ENCODE measurements around the gene WASL. TPM values are rescaled to one million over a fixed set of nuclear protein-coding genes. Genes with fewer than 3 reads are reported as not detected.

The WASL gene
- total RNA-seq, 4 donors from 2014 or later: 42.5 to 55.9 (median 47.9) TPM

DNA sequence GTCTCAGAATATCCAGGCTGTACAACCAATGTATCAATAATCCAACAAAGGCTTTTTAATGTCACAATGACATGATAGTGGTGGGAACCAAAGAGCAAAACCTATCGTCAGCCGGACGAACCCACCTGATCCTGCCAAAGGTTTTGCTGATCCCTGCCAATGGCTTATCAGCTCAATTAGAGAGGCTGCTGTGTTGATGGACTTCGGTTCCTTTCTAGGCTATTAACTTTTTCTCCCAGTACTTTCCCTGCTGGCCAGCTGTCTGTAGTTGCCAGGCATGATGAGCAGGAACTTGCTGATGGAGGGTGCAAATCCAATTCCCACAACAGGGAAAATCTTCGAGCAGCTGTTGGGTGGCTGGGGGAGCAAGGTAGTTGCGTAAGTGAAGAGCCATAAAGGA is 90.8 kb downstream of the WASL start:
- ATAC-seq: no peak
- WGBS, 2 donors (ENCODE audit: low coverage in 1 of 2): 81 to 98% methylated on average over 4 to 6 of the region's 6 CpGs
- no peaks in the 10 kb centered on the region for H3K9me3 ChIP-seq

DNA sequence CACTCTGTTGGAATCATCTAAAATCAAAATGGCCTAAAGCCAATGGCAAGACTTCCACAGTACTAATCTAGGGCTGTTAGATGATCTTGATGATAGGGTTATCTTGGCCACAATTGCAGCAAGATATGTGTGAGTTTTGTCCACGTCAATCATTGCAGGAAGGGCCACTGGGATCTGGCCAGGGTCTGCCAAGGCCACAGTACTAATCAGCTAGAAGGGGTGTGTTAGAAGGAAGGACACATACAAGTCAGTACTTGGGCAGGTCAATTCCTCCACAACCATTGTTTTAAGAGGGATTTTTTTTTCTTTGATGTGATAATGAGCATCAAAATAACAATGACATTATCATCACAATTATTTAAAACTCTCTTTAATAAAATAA is 91.5 kb downstream of the WASL start:
- Histone ChIP-seq H3K9me3 (no peaks in the 10 kb centered on the region), H3K27ac (no peak overlapping the region), H3K4me1 (no peaks in the 10 kb centered on the region), H3K4me3 (no peak overlapping the region), H3K36me3 (no peaks in the 10 kb centered on the region), H3K27me3 (no peaks in the 10 kb centered on the region)
- 63 to 71% methylated on average over 1 of the region's 1 CpG for WGBS, 2 donors (ENCODE audit: low coverage in 1 of 2)
- TF ChIP-seq CTCF (IDR thresholded peaks at IDR 0.05): no peak
- TF ChIP-seq EP300 (IDR thresholded peaks at IDR 0.05): no peak
- no peak for TF ChIP-seq POLR2AphosphoS5 (IDR thresholded peaks at IDR 0.05)
- no peak for TF ChIP-seq POLR2A (IDR thresholded peaks at IDR 0.05)
- no peak for ATAC-seq

More for the DNA sequence above, 90.8 kb downstream of the WASL start:
- Histone ChIP-seq H3K27ac (no peak overlapping the region), H3K27me3 (no peaks in the 10 kb centered on the region), H3K4me3 (no peak overlapping the region), H3K4me1 (no peaks in the 10 kb centered on the region), H3K36me3 (no peaks in the 10 kb centered on the region)
- TF ChIP-seq CTCF (IDR thresholded peaks at IDR 0.05): no peak
- TF ChIP-seq EP300 (IDR thresholded peaks at IDR 0.05): no peak
- TF ChIP-seq POLR2AphosphoS5 (IDR thresholded peaks at IDR 0.05): no peak
- TF ChIP-seq POLR2A (IDR thresholded peaks at IDR 0.05): no peak

GRCh38 chr7:123656544-123657303 is 92.1 kb downstream of the WASL start:
- Histone ChIP-seq H3K36me3 (no peaks in the 10 kb centered on the region), H3K27me3 (no peaks in the 10 kb centered on the region), H3K4me3 (no peak overlapping the region), H3K27ac (no peak overlapping the region), H3K4me1 (no peaks in the 10 kb centered on the region), H3K9me3 (no peaks in the 10 kb centered on the region)
- no peak for TF ChIP-seq POLR2A (IDR thresholded peaks at IDR 0.05)
- TF ChIP-seq POLR2AphosphoS5 (IDR thresholded peaks at IDR 0.05): no peak
- TF ChIP-seq CTCF (IDR thresholded peaks at IDR 0.05): no peak
- no peak for TF ChIP-seq EP300 (IDR thresholded peaks at IDR 0.05)
- no peak for ATAC-seq
- WGBS, 2 donors (ENCODE audit: low coverage in 1 of 2): 86 to 88% methylated on average over 6 of the region's 6 CpGs

GRCh38 chr7:123655614-123656013 is 93.2 kb downstream of the WASL start, which contains the start of gene LMOD2:
LMOD2 (plus strand) TSS chr7:123655866; CDS start chr7:123655964, 98 bp downstream.
- 55 to 64% methylated on average over 3 to 4 of the region's 6 CpGs for WGBS, 2 donors (ENCODE audit: low coverage in 1 of 2)
- ATAC-seq: no peak
- Histone ChIP-seq H3K36me3 (no peaks in the 10 kb centered on the region), H3K9me3 (no peaks in the 10 kb centered on the region), H3K4me1 (no peaks in the 10 kb centered on the region), H3K27ac (no peak within 1 kb of the TSS), H3K27me3 (no peaks in the 10 kb centered on the region), H3K4me3 (no peak within 1 kb of the TSS)
- no peak for TF ChIP-seq CTCF (IDR thresholded peaks at IDR 0.05)
- TF ChIP-seq POLR2A (IDR thresholded peaks at IDR 0.05): no peak
- TF ChIP-seq EP300 (IDR thresholded peaks at IDR 0.05): no peak
- no peak for TF ChIP-seq POLR2AphosphoS5 (IDR thresholded peaks at IDR 0.05)

GRCh38 chr7:123653162-123653561 is 95.6 kb downstream of the WASL start:
- H3K27me3 ChIP-seq: no peaks in the 10 kb centered on the region
- no peak overlapping the region for H3K4me3 ChIP-seq
- 79 to 87% methylated on average over 6 of the region's 6 CpGs for WGBS, 2 donors (ENCODE audit: low coverage in 1 of 2)
- H3K27ac ChIP-seq: no peak overlapping the region
- no peak for ATAC-seq
- no peaks in the 10 kb centered on the region for H3K4me1 ChIP-seq
- TF ChIP-seq POLR2A (IDR thresholded peaks at IDR 0.05) (no peak), POLR2AphosphoS5 (IDR thresholded peaks at IDR 0.05) (no peak), EP300 (IDR thresholded peaks at IDR 0.05) (no peak), CTCF (IDR thresholded peaks at IDR 0.05) (no peak)
- no peaks in the 10 kb centered on the region for H3K36me3 ChIP-seq
- H3K9me3 ChIP-seq: no peaks in the 10 kb centered on the region
